ENCODE measurements around the gene TSPAN19. TPM values are rescaled to one million over a fixed set of nuclear protein-coding genes. Genes with fewer than 3 reads are reported as not detected.

The TSPAN19 gene
- polyA plus RNA-seq, 1 donor (not counting 4 experiments of a cell fraction or from before 2014, with no cell fraction given): 0.05 TPM

DNA sequence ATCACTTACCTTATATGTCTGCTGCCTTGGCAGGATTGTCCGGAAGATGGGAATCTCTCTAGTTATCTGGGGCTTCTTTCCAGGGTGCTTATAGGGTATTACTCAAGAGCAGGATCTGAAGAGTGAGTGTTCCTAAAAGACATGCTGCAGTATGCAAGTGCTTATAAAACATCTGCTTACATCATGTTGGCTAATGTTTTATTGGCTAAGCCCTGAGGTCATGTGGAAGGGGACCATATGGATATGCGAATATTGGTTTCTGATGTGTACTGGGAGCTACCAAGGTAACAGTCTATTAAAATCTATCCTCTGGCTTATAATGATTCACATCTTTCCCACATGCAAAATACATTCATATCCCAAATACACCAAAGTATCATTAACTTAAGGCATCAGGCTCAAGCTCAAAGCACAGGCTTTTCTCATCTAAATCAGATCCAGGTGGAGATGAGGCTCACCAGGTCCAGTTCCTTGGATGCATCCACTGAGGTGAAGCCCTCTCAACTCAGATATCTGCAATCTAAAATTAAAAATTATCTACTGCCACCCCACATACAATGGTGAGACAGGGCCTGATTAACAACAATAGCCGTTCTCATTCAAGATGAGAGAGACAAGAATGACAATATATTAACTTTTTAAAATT is 29.9 kb upstream of the TSPAN19 start:
- Histone ChIP-seq H3K9me3 (ENCODE audit: control insufficient read depth, low read depth, low read length) (no peaks in the 10 kb centered on the region), H3K9me1 (ENCODE audit: control insufficient read depth, extremely low read depth, insufficient read depth, low read length) (no peaks in the 10 kb centered on the region), H3K36me3 (ENCODE audit: control insufficient read depth in 2 of 2, extremely low read depth in 1 of 2, insufficient read depth in 2 of 2, low read length in 2 of 2) (no peaks in the 10 kb centered on the region), H3K9ac (ENCODE audit: control insufficient read depth, extremely low read depth, insufficient read depth, low read length) (no peak overlapping the region), H3K4me1 (ENCODE audit: control insufficient read depth, extremely low read depth, insufficient read depth, low read length) (no peaks in the 10 kb centered on the region), H3K4me3 (ENCODE audit: control insufficient read depth in 2 of 3, extremely low read depth in 1 of 3, insufficient read depth in 2 of 3, low read depth in 1 of 3, low read length in 3 of 3) (no peak overlapping the region), H3K4me2 (ENCODE audit: control insufficient read depth, extremely low read depth, insufficient read depth, low read depth, low read length) (no peak overlapping the region), H3K79me2 (ENCODE audit: control insufficient read depth, insufficient read depth, low read length) (no peaks in the 10 kb centered on the region), H4K20me1 (ENCODE audit: control insufficient read depth, extremely low read depth, insufficient read depth, low read length) (no peaks in the 10 kb centered on the region), H2AFZ (ENCODE audit: control insufficient read depth, low read length) (no peak overlapping the region), H3K27ac (ENCODE audit: control insufficient read depth, insufficient read depth, low read length) (no peak overlapping the region), H3K27me3 (ENCODE audit: control insufficient read depth, extremely low read depth, insufficient read depth, low read length) (no peaks in the 10 kb centered on the region)
- FAIRE-seq: no peak
- no peak for TF ChIP-seq EZH2 (IDR thresholded peaks at IDR 0.05; ENCODE audit: low read length)
- TF ChIP-seq, protein P1, sequence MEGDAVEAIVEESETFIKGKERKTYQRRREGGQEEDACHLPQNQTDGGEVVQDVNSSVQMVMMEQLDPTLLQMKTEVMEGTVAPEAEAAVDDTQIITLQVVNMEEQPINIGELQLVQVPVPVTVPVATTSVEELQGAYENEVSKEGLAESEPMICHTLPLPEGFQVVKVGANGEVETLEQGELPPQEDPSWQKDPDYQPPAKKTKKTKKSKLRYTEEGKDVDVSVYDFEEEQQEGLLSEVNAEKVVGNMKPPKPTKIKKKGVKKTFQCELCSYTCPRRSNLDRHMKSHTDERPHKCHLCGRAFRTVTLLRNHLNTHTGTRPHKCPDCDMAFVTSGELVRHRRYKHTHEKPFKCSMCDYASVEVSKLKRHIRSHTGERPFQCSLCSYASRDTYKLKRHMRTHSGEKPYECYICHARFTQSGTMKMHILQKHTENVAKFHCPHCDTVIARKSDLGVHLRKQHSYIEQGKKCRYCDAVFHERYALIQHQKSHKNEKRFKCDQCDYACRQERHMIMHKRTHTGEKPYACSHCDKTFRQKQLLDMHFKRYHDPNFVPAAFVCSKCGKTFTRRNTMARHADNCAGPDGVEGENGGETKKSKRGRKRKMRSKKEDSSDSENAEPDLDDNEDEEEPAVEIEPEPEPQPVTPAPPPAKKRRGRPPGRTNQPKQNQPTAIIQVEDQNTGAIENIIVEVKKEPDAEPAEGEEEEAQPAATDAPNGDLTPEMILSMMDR (optimal IDR thresholded peaks at IDR 0.05 in 1 of 3, IDR thresholded peaks at IDR 0.05 in 1 of 3, conservative IDR thresholded peaks at IDR 0.05 in 1 of 3; ENCODE audit: extremely low read depth in 1 of 3, insufficient read depth in 2 of 3, low read length in 3 of 3): no peak
- DNase-seq (ENCODE audit: low read depth, low spot score): no peak
- dilution Hi-C loops (cut with MboI; ENCODE audit: extremely low pct_ligation_motif_present, low sequenced_read_pairs): no loop called here

GRCh38 chr12:85060916-85061315 is 24.8 kb upstream of the TSPAN19 start:
- Histone ChIP-seq H3K27ac (ENCODE audit: control insufficient read depth, insufficient read depth, low read length) (no peak overlapping the region), H3K27me3 (ENCODE audit: control insufficient read depth, extremely low read depth, insufficient read depth, low read length) (no peaks in the 10 kb centered on the region), H3K36me3 (ENCODE audit: control insufficient read depth in 2 of 2, extremely low read depth in 1 of 2, insufficient read depth in 2 of 2, low read length in 2 of 2) (no peaks in the 10 kb centered on the region), H3K4me3 (ENCODE audit: control insufficient read depth in 2 of 3, extremely low read depth in 1 of 3, insufficient read depth in 2 of 3, low read depth in 1 of 3, low read length in 3 of 3) (no peak overlapping the region), H3K9ac (ENCODE audit: control insufficient read depth, extremely low read depth, insufficient read depth, low read length) (no peak overlapping the region), H3K9me1 (ENCODE audit: control insufficient read depth, extremely low read depth, insufficient read depth, low read length) (no peaks in the 10 kb centered on the region), H3K4me1 (ENCODE audit: control insufficient read depth, extremely low read depth, insufficient read depth, low read length) (no peaks in the 10 kb centered on the region), H2AFZ (ENCODE audit: control insufficient read depth, low read length) (no peak overlapping the region), H3K79me2 (ENCODE audit: control insufficient read depth, insufficient read depth, low read length) (no peaks in the 10 kb centered on the region), H3K9me3 (ENCODE audit: control insufficient read depth, low read depth, low read length) (no peaks in the 10 kb centered on the region), H4K20me1 (ENCODE audit: control insufficient read depth, extremely low read depth, insufficient read depth, low read length) (no peaks in the 10 kb centered on the region), H3K4me2 (ENCODE audit: control insufficient read depth, extremely low read depth, insufficient read depth, low read depth, low read length) (no peak overlapping the region)
- dilution Hi-C loops (cut with MboI; ENCODE audit: extremely low pct_ligation_motif_present, low sequenced_read_pairs): no loop called here
- FAIRE-seq: no peak
- no peak for DNase-seq (ENCODE audit: low read depth, low spot score)
- TF ChIP-seq EZH2 (IDR thresholded peaks at IDR 0.05; ENCODE audit: low read length): no peak
- TF ChIP-seq, protein P1 (optimal IDR thresholded peaks at IDR 0.05 in 1 of 3, IDR thresholded peaks at IDR 0.05 in 1 of 3, conservative IDR thresholded peaks at IDR 0.05 in 1 of 3; ENCODE audit: extremely low read depth in 1 of 3, insufficient read depth in 2 of 3, low read length in 3 of 3): no peak

All from keratinocyte (primary cell).